ENCODE data around the gene TTF2.
"Not testable (repeated sequence)": the region's sequence is repeated elsewhere in the genome, so short reads cannot be mapped to it uniquely, and the experiment has no call there.

The TTF2 gene

DNA sequence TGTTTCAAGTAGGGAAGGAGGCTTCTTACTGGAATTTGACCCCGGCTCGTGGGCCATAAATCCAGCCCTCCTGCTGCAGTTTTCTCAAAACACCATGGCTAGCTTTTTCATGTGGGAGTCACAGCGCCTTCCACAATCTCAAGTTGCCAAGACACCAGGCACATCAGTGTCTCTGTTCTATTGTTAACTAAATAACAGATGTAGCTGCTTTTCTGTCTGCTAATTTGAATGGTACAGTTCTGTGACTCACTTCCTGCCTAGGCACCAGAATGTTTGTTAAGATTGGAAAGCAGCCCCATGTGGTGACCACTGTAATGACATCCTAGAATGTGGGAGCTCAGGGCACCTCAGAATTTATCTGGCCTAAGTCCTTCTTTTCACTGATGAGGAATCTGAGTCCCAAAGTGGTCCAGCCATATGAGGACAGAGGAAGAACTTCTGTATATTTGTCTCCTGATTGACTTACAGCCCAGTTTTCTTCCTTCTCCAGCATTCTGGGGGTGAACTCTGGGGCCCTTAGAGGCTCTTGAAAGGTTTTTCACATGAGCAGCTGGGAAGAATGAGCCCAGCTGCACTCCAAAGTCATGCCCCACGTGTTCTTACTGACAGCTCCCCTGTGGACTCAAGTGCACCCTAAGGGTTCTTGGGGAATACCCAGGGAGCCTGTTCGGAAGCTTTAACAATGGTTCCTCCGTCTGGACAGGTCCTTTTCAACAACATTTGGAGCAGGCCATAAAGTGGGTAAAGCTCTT, 33.9 kb downstream of the TTF2 start:
- DNase-seq (ENCODE audit: low spot score) = peak; percentile 30

DNA sequence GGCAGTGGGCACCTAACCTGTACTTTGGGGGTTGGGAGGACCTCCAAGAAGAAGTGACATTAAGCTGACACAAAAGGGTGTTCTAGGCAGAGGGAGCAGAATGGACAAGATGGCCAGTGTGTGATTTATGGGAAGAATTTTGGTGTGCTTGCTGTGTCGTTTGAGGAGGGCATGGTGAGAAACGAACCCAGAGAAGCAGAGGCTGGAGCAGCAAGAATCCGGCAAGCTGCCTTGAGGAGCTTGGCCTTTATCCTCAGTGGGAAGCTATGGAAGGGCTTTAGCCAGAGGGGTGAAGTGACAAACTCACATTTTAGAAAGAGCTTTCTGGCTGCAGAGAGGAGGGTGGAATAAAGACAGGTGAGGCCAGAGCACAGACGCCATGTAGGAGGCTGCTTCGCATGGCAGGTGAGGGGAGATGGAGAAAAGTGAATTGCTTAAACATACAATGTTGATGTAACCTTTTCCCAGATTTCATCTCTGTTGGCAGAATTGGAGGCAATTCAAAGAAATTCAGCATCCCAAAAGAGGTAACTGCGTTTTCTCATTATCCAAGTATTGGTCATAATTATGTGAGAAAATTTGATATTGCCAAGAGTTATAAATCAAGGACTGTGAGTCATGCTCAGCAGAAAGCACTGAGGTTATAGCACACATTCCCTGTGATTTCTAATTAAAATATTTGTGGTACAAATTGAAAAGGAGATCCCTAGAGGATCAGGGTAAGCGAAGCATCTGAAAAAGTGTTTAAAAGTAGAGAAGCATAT, 34.9 kb downstream of the TTF2 start:
- DNase-seq (ENCODE audit: low spot score) = no peak

DNA sequence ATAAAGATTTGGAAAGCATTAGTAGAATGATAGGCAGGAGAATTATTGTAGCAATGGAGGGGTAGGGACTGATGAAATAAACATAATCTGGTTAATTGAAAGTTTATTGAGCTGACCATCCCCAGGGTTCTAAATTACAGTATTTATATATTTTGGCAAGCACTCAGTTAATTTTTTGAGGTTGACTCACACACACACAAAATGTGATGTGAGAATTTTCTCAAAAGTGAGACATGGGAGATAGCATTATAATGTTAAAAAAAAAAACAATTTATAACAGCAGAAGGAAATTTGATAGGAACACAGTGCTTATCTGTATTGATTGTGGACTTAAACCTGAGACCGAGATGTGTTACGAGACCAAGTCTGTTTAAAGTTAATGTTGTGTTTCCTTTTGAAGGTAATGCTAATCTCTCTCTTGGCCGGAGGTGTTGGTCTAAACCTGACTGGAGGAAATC, 36.9 kb downstream of the TTF2 start:
- no peak for DNase-seq (ENCODE audit: low spot score)

DNA sequence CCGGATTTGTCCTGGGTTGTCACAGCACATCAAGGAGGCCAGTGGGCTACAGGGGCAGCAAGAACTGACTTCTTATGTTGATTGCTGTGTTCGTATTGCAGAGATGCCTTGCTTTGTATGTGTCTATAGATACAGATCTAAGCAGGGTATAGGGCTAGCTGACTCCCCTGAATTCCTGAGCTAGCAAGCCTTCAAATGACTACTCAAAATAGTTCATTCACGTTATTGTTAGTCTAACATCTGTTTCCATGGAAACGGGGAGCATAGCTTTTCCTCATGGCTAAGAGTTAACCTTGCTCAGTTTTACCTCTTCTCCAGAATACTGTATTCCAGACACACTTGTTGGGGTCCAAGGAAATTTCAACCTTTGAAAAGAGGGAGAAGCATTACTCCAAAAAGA, 37.3 kb downstream of the TTF2 start:
- DNase-seq (ENCODE audit: low spot score) = no peak

DNA sequence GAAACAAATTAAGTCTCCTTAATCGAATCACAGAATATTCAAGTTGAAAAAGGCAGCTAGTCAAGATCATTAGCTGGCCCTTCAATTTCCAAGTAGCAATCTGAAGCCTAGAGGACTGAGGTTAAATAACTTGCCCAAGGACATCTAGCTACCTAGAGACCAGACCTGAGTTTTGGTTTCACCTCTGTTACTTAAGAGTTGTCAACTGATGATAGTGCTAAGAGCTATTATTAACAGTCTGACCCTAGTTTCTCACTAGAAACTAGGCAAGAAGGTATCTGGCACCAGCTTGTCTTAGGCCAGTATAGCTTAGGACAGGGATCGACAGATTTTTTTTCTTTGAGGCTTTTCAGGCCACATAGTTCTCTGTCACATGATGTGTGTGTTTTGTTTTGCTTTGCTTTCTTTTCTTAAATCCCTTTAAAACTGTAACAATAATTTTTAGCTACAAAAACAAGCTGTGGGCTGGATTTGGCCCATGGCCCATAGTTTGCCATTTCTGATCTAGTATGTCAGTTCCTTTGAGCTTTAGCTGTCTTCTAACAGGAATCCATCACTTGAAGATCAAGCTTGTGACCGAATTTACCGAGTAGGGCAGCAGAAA, 38.3 kb downstream of the TTF2 start:
- no peak for DNase-seq (ENCODE audit: low spot score)

DNA sequence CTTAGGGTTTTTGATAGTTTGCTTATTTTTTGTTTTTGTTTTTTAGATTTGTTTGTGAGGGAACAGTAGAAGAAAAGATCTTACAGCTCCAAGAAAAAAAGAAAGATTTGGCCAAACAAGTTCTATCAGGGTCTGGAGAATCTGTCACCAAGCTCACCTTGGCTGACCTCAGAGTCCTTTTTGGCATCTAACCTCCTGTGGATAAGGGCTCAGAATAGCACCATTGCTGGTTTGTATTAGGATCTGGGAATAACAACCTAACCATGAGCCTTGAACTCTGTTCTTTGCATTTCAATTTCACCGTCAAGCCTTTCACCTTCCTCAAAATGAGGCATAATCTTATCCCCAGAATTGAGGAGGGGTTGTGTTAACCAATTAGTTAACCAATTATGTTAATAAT, 41.2 kb downstream of the TTF2 start:
- no peak for DNase-seq (ENCODE audit: low spot score)

DNA sequence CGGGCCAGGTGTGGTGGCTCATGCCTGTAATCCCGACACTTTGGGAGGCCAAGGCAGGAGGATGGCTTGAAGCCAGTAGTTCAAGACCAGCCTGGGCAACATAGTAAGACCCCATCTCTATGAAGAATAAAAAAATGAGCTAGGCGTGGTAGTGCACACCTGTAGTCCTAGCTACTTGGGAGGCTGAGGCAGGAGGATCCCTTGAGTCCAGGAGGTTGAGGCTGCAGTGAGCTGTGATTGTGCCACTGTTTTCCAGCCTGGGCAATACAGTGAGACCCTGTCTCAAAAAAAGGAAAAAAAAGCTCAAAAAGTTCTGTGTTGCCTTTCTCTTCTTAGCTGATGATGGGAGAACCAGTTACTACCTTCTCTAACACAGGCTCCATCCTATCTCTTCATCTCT, 41.7 kb downstream of the TTF2 start:
- DNase-seq (ENCODE audit: low spot score) = not testable (repeated sequence)

DNA sequence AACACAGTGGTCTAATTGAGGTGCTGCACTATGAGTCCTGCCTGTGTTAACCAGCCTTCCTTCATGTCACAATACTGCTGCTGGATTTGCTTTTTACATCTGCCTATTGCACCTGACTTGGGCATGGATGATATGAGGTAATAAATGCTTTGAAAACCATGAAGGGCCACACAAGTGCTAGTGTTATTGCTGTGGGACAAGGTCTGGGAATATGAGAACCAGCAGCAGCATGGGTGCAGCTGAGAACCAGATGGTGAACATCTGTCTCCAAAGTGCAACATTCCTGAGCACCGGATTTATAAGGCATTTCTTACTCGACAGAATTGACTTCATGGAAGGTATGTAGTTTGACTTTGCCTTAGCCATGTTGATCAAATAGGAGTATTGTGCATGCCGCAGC, 44.9 kb downstream of the TTF2 start:
- no peak for DNase-seq (ENCODE audit: low spot score)

DNA sequence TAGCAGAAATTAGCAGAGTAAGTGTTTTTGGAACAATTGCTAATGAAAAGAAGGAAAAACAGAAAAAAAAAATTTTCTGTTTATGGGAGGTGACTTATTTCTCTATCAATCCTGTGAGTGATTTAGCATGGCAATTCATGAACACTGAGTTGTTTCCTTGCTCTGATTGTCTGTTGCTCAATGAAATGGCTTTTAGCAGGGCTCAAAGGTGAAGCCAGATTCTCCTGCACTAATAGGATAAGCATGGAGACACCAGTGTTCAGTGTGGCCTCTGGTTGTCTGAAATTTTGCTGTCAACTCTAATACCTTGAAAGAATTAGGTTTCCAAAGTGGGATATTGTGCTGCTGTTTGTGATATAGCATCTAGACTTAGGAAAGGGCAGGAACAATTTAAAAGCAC, 45.6 kb downstream of the TTF2 start:
- DNase-seq (ENCODE audit: low spot score) = no peak

- DNase-seq (ENCODE audit: low spot score) = no peak
Measured at GRCh38 chr1:117106478-117106877, 46.4 kb downstream of the TTF2 start.

DNA sequence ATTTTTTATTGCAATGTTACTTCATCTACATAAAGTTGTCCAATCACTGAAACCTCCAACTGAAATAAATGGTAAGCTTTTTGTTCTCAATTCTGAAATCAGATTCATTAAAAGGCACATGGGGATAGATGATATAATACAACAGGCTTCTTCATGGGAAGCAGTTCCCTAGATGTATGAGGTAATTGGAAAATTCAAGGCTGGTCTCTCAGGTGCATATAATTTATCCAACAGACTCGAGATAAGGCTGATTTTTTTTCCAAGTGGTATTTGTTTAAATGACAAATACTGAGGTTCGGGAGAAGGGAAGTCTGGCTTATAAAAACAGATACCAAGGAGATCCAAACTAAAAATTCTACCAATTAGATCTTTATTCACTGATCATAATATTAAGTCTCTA, 47.2 kb downstream of the TTF2 start:
- no peak for DNase-seq (ENCODE audit: low spot score)

DNA sequence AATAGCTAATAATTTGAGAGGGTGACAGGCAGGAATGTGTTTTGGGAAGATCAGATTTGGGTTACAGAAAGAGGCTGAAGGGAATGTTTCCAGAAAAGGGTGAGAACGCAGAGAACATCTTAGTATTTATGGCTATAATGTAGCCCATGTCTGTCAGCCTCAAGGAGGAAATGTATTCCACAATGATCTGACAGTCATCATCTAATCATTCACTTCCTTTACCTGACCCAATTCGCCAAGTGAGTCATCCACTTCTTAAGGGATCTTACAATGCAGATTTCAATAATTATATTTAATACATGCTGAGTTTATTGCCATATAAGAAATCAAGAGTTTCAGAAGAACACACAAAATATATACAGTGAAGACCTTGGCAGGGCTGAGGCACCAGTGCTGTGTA, 50.6 kb downstream of the TTF2 start:
- no peak for DNase-seq (ENCODE audit: low spot score)

DNA sequence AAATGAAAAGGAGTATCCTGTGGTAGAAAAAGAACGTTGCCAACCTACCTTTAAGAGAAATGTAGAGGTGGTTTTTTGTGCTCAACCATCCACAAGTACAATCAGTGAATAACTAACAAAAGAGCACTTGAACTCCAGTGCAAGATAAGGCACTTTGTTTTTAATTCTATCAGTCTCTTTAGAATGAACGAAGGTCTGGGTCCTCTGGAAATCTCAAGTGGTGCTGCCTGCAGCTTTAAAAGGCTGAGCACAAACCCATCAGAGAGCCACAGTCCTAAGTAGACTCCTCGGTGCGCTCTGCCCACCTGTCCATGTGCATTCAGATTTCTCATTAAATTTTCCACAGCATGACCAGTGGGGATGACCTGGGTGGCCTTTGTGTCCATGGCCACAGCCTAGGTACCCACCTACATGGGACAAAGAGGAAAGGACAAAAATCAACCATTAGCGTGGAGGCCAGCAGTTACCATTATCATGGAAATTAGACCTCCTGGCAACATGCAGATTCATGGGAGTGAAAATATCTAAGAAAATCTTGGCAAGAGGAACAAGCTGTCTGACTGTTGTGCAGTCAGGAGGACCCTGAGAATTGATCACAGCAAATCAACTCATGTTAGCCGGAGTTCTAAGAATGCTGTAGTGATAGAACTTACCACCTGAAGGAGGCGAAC, 52.1 kb downstream of the TTF2 start:
- no peak for DNase-seq (ENCODE audit: low spot score)

DNA sequence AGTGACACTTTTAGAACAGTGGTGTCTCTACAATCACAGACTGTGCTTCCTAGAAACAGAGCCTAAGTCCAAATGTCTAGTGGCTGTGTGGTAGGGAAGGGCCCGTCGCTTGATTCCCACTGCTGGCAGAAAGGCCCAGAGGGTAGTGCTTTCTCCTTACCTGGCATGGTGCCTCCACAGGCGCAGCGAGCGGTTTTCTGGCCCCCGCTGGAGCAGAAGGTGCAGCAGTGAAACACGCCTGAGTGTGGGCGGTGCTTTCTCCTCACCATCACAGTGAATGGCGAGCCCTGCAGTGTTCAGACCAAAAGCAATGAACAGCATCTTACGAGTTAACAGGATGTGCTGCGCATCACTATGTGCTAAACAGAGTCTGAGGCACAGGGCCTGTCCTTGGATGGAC, 53.1 kb downstream of the TTF2 start:
- DNase-seq (ENCODE audit: low spot score) = no peak

- no peak for DNase-seq (ENCODE audit: low spot score)
Measured at GRCh38 chr1:117114877-117115276, 54.8 kb downstream of the TTF2 start.

DNA sequence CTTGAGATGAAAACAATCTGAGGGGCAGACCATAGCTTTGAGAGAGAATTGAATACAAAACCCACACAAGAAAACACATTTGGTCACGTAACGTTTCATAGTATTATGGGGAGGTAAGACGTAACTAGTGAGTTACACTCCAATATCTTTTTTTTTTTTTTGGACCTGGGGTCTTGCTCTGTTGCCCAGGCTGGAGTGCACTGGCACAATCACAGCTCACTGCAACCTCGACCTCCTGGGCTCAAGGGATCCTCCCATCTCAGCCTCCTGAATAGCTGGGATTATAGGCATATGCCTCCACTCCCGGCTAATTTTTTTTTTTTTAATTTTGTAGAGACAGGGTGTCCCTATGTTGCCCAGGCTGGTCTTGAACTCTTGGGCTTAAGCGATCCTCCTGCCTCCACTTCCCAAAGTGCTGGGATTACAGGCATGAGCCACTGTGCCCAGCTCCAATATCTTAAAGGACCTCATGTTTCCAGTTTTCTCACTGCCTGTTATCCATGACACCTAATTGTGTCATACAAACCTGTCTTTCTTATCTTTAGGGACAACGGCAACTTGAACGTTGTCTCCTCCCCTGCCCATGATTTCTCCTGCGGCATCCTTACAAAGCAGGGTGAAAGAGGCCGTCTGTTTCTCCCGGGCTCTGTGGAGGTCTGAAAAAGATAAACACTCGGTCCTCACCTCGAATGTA, 56.1 kb downstream of the TTF2 start:
- DNase-seq (ENCODE audit: low spot score) = no peak

DNA sequence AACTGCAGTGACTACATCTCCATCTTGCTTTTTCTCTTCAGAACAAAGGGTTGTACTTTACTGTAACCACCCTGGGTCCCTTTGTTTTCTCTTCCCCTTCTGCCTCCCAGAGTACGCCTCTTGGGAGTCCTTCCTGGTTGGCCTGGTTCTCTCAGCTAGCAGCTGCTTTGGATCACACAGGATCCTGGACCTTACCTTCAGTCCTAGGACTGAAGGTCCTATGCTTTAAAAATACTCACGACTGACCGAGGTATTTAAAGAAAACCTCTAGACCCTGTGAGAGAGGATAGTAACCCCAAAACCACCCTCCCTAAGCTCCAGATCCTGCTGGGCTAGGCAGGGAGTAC, 56.6 kb downstream of the TTF2 start:
- no peak for DNase-seq (ENCODE audit: low spot score)

- DNase-seq (ENCODE audit: low spot score) = no peak
Measured at GRCh38 chr1:117117697-117118096, 57.6 kb downstream of the TTF2 start.

GRCh38 chr1:117118137-117118536, 58.0 kb downstream of the TTF2 start:
- no peak for DNase-seq (ENCODE audit: low spot score)

- DNase-seq (ENCODE audit: low spot score) = not testable (repeated sequence)
Measured at GRCh38 chr1:117119144-117119543, 59.0 kb downstream of the TTF2 start.

DNA sequence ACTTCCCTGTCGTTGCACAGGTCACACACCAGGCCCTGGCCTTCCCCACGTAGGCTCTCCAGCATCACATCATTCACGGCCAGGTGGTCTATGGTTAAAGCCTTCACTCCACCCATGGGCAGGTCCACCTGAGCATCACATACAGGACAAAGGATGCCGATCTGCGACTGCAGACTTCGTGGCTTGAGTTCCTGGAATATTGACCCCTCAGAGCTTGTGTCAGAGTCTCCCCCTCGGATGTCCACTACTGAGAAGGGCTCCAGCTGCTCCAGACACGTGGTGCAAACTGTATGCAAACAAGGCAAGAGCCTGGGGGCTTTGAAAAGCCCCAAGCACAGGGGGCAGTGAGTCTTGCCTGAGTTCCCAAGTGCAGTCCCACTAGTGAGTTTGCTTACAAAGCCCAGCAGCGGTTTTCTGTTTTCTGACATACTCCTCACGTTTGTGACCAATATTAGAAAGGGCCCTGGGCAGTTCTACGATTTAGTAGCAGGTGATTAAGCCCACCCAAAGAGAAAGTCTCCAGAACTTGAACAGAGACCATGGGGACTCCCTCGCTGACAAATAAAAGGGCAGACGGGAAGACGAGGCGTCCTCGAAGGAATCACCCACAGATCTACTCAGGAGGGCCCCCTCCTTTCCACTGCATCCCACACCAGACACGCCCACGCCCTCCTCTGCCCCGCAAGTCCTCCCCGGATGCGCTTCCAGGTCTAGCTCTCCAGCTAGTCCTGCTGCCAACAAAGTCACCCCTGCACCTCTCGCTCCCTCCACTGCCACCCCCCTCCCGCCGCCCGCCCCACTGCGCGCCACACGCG, 60.9 kb downstream of the TTF2 start:
- no peak for DNase-seq (ENCODE audit: low spot score)

All from hematopoietic multipotent progenitor cell treated with erythropoietin and hydrocortisone succinate and interleukin-3 and kit ligand, for 17 days (in vitro differentiated cells).